H4 (cell line): ENCODE data around the gene DNA2. TPM values are rescaled to one million over a fixed set of nuclear protein-coding genes. Genes with fewer than 3 reads are reported as not detected.
"Not testable (repeated sequence)": the region's sequence is repeated elsewhere in the genome, so short reads cannot be mapped to it uniquely, and the experiment has no call there.

Source experiments
- DNase-seq: peaks from one replicate; pipeline ENCODE4 v3.0.0-alpha.2; 2015; ENCODE audit warnings: low spot score
- total RNA-seq: library from RNA; depleted of rRNA; stranded (reverse); fragments of >200 nt; shearing (Covaris generic); gene quantifications from 2 replicates; pipeline ENCODE4 v1.2.3, GENCODE V29; 2014; rRNA removed

Gene DNA2
- 12.5 and 17.6 TPM in 2 replicates for total RNA-seq

DNA sequence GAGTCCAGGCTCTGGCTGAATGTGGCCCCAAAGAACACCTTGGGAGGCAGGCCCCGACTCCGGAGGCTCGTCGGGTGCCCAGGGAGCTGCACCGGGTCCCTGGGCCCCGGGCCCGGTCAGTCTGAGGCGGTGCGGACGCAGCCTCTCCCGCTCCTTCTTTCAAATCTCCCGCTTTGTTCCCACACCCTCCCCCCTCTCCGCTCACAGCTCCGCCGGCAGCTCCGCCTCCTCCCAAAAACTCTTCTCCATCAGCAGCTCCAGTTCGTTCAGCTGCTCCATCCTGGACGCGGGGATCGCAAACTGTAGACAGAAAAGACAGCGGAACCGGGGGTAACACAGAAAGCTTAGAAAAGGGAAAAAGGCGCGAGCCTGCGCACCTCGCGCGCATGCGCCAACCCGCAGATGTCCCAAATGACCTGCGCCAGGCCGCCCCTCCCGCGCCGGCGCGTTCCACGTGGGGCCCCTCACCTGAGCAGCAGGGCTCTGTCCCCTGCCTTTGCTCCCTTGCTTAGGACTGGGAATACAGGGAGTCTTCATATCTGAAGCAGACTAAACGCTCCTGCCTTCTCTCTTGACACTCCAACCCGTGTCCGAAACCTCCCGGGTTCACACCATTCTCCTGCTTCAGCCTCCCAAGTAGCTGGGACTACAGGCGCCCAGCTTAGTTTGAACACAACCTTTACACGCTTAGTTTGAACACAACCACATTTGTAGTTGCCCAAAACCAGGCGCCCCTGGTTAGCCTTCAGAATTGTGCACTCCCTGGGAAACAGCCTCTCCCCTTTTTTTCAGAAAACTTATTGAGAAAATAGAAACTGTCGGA, at the start of gene DNA2:
Gene DNA2 (minus strand): TSS at position 388 of the 823 bp plus-strand sequence. CDS start 109 bp downstream, at position 279.
- peak; percentile 62 for DNase-seq

DNA sequence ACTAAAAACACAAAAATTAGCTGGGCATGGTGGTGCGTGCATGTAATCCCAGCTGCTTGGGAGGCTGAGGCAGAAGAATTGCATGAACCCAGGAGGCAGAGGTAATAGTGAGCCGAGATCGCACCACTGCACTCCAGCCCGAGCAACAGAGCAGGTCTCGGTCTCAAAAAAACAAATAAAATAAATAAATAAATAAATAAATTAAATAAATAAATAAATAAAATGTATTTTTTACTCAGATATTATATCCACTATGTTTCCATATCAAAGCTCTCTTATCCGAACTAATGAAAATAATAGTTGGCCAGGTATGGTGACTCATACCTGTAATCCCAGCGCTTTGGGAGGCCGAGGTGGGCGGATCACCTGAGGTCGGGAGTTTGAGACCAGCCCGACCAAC, 46.8 kb upstream of the DNA2 start:
- DNase-seq, result not testable (repeated sequence)

GRCh38 chr10:68517188-68517587, 45.4 kb upstream of the DNA2 start:
- no peak for DNase-seq

GRCh38 chr10:68516766-68517165, 45.0 kb upstream of the DNA2 start:
- DNase-seq, result no peak

GRCh38 chr10:68516216-68516615, 44.4 kb upstream of the DNA2 start:
- DNase-seq, result not testable (repeated sequence)

- no peak for DNase-seq
These were observed 36.3 kb upstream of the DNA2 start for GRCh38 chr10:68508090-68508489.

DNA sequence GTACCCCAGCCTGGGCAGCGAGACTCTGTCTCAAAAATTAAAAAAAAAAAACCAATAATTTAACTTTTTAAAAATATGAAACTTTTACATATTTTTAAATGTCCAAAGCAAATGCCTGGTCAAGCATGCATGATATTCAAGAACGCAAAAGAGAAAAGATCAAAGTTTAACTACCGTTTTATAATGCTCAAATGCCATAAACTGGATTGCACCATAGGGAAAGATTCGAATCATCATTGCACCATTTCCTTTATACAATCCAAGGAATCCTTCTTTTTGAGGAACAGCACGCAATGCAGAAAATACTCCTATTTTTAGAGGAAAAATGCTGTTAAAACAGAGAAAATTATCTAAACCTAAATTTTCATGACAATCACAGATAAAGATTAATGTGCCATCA, 34.6 kb upstream of the DNA2 start:
- no peak for DNase-seq

DNA sequence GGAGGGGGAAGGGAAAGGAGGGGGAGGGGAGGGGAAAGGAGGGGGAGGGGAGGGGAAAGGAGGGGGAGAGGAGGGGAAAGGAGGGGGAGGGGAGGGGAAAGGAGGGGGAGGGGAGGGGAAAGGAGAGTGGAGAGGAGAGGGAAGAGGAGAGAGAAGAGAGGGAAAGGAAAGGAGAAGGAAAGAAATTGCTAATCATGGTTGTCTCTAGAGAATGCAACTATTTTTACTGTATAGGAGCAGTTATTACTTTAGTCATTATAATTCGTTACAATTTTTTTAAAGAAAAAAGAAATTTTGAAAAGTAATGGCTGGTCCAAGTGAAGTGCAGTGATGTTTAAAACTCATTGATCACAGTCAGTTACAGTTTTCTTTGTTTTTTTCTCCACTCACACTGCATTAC, 31.1 kb upstream of the DNA2 start:
- no peak for DNase-seq

DNA sequence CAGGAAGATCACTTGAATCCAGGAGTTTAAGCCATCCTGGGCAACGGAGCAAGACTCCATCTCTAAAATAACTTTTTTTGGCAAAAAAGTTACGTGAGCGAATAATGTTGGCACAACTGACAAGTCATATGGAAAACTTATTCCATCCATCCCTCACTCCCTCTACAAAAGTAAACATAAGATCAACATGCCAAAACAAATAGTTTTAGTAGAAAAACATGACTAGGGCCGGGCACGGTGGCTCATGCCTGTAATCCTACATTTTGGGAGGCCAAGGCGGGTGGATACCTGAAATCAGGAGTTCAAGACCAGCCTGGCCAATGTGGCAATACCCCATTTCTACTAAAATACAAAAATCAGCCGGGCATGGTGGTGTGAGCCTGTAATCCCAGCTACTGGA, 29.9 kb upstream of the DNA2 start:
- DNase-seq, result no peak

DNA sequence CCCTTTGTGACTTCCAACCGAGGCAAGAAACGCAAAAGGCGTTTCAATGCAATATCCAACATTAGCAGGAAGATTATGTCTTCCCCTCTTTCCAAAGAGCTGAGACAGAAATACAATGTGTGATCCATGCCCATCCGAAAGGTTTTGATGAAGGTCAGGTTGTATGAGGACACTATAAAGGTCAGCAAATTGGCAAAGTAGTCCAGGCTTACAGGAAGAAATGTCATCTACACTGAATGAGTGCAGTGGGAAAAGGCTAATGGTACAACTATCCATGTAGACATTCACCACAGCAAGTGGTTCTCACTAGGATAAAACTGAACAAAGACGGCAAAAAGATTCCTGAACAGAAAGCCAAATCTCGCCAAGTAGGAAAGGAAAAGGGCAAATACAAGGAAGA, 27.8 kb upstream of the DNA2 start:
- no peak for DNase-seq

DNA sequence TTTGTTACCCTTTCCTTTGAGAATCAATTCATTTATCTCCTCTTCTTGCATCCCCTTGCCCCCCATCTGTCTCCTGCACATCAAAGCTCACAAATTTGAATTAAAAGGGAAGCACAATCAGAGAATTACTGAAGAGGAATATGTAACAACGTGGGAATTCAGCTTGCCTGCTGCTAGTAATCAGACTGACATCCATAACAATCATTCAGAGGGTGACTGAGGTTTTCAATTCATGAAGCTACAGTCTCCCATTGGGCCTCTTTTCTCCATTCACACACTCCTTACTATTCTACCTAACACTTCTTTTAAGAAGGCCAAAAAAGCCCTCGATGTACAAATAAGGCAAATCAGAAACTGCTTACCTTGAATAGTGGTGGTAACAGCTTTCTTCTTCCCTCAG, 24.3 kb upstream of the DNA2 start:
- no peak for DNase-seq

DNA sequence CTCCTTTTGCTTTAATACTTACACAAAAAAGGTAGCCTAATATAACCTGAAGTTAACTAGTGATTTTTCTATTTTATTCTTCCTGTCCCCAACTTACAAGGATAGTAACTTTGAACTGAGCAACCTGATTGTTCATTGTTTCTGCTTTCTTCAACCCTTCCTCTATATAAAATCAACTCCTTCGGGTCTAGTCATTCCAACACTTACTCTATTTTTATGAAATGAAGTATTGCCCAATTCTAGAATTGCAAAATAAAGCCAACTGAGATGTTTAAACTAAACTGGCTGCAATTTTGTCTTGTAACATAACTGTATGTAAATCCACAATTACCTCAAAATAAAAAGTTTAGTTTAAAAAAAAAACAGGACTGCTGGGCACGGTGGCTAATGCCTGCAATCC, 20.3 kb upstream of the DNA2 start:
- DNase-seq, result no peak

GRCh38 chr10:68489919-68490318, 18.1 kb upstream of the DNA2 start:
- DNase-seq, result no peak

DNA sequence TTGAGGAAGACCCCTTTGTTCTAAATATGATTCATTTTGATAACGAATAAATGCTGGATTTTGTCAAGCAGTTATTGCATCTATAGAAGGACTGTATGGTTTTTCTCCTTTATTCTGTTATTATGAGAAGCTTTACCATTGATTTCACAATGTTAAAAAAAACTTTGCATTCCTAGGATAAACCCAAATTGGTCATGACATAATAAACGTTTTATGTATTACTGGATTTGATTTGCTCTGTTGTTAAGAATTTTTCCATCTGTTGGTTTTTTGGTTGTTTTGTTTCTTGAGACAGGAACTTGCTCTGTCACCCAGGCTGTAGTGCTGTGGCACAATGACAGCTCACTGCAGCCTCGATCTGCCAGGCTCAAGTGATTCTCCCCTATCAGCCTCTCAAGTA, 2.2 kb upstream of the DNA2 start:
- no peak for DNase-seq

GRCh38 chr10:68471063-68471585, 649 bp downstream of the DNA2 start:
- DNase-seq, result no peak

DNA sequence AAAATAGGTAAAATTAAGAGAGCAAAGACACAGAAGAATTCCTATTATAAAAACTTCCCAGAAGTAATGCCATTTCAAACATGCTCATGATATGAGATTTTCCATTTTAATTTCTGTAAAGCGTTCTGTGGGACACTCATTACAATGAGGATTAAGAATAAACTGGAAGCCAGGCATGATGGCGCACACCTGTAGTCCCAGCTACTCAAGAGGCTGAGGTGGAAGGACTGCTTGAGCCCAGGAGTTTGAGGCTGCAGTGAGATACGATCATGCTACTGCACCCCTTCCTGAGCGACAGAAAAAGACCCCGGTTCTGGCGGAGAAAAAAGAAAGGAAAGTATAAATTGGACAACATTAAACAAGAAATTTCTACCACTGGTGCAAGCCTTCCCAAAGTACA, 1.5 kb downstream of the DNA2 start:
- DNase-seq, result no peak

GRCh38 chr10:68469838-68470237, 1.9 kb downstream of the DNA2 start:
- no peak for DNase-seq

GRCh38 chr10:68464729-68465128, 7.0 kb downstream of the DNA2 start:
- DNase-seq, result not testable (repeated sequence)

GRCh38 chr10:68463365-68464093, 8.2 kb downstream of the DNA2 start:
- no peak for DNase-seq

DNA sequence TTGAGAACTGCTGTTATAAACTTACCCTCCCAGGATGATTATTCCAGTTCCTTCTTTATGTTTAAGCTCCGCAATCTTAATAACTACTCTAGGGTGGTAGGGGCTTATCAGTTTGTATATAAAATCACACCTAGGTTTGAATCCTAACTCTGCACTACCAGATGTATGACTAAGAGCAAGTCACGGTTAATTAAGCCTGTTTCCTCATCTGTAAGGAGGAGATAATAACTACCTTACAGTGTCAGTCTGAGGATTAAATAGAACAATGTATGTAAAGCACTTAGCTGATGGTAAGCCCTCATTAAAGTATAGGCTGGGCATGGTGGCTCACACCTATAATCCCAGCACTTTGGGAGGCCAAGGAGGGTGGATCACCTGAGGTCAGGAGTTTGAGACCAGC, 9.2 kb downstream of the DNA2 start:
- DNase-seq, result no peak

- no peak for DNase-seq
These were observed 10.7 kb downstream of the DNA2 start for GRCh38 chr10:68461032-68461431.

DNA sequence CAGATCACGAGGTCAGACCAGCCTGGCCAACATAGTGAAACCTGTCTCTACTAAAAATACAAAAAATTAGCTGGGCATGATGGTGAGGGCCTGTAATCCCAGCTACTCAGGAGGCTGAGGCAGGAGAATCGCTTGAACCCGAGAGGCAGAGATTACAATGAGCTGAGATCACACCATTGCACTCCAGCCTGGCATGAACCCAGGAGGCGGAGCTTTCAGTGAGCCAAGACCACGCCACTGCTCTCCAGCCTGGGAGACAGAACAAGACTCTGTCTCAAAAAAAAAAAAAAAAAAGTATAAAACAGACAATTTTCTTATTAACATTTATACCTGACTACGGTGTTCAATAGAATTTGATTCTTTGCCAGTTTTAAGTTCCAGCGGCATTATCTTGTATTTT, 22.1 kb downstream of the DNA2 start:
- peak; percentile 39 for DNase-seq

GRCh38 chr10:68446179-68446578, 25.6 kb downstream of the DNA2 start:
- DNase-seq, result no peak
